ENCODE measurements around the gene FAM171A1.

- TF ChIP-seq CTCF (IDR thresholded peaks at IDR 0.05) (no peak), POLR2A (IDR thresholded peaks at IDR 0.05) (no peak)
Measured at GRCh38 chr10:15344256-15344875, 26.7 kb downstream of the FAM171A1 start.

Measured in body of pancreas (tissue), 4 donors.